Activated CD4-positive, alpha-beta T cell treated with anti-CD3 and anti-CD28 coated beads for 36 hours (primary cell): ENCODE results near the gene RIN2. TPM values are rescaled to one million over a fixed set of nuclear protein-coding genes. Genes with fewer than 3 reads are reported as not detected.
"Not testable (repeated sequence)": the region's sequence is repeated elsewhere in the genome, so short reads cannot be mapped to it uniquely, and the experiment has no call there.

Experiments
- ATAC-seq: fragments of 200-7000 bp; cut with Tn5 transposase; one replicate; pipeline ENCODE4 v1.10.0; 2021; ENCODE audit warnings: mild to moderate bottlenecking, moderate library complexity
- CTCF ChIA-PET: fragments of 350-600 bp; sonication (Branson Sonifier 250); formaldehyde crosslinking; loops from one replicate; lab custom pipeline; 2021; ENCODE audit warnings: antibody characterized with exemption; lab: Charles Lee
- POLR2A ChIA-PET: fragments of 350-600 bp; sonication (Branson Sonifier 250); formaldehyde crosslinking; loops from one replicate; lab custom pipeline; 2021; ENCODE audit warnings: antibody characterized with exemption, inconsistent platforms; lab: Charles Lee
- DNase-seq: peaks from one replicate; pipeline ENCODE4 v3.0.0-alpha.2; 2020
- H3K27ac Mint-ChIP-seq: one replicate; pipeline ENCODE4 v1.8.0; 2021; ENCODE audit warnings: mixed read lengths
- H3K27me3 Mint-ChIP-seq: one replicate; pipeline ENCODE4 v1.8.0; 2021; ENCODE audit warnings: mixed read lengths
- H3K36me3 Mint-ChIP-seq: one replicate; pipeline ENCODE4 v1.8.0; 2021; ENCODE audit warnings: low read depth, mixed read lengths
- H3K4me1 Mint-ChIP-seq: one replicate; pipeline ENCODE4 v1.8.0; 2021; ENCODE audit warnings: mixed read lengths
- H3K4me3 Mint-ChIP-seq: one replicate; pipeline ENCODE4 v1.8.0; 2021; ENCODE audit warnings: mild to moderate bottlenecking, moderate library complexity, mixed read lengths
- H3K9me3 Mint-ChIP-seq: one replicate; pipeline ENCODE4 v1.8.0; 2021; ENCODE audit warnings: low read depth, mixed read lengths
- intact Hi-C, 2 experiments: fragments of 100-400 bp; cut with DNase I in 1 of 2; cut with micrococcal nuclease in 1 of 2; formaldehyde crosslinking; loops; one replicate each; pipeline versions ENCODE4 v1.14.2 to v1.15.1; 2022 to 2024; cut with DNase I, micrococcal nuclease
- total RNA-seq, 2 experiments: library from RNA; stranded (reverse); gene quantifications; one replicate each; pipeline ENCODE4 v1.2.3, GENCODE V29; 2021

The RIN2 gene
- total RNA-seq, 2 experiments from 2014 or later, result not detected

DNA sequence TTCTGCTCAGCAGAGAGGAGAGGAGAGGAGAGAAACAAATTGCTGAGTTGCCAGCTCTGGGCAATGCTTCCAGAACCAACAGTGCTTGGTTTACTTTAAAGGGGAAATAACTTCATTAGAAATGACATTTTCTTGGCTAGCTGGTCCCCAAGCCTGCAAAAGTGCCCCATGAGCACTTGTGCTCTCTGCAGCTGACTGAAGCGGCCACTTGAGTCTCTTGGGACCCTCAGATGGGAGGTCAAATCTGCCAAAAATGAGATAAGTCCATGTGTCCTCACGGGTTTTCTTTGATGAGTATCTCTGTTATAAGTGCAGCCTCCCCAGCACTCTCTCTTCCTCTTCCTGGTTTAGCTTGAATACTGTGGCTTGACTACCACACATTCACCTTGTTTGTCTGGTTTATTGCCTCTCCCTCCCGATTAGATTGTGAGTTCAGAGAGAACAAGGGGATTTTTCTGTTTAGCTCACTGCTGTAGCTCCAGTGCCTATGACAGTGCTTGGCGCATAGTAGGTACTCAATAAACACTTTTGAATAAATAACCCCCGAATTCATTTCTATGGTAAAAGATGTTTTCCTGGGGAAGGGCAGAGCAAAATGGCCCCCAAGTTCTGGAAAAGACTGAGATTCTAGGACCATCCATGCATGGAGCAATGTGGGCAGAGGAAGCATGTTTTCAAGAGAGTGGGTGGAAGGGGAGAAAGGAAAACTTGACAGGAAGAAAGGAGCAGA, 7.0 kb upstream of the RIN2 start:
- intact Hi-C loops, result no loop called here
- H3K4me3 Mint-ChIP-seq, result no peak overlapping the region
- H3K9me3 Mint-ChIP-seq, result peaks cover 5% of the 10 kb centered on the region
- ChIA-PET POLR2A (no interaction called here), CTCF (no interaction called here)
- H3K27me3 Mint-ChIP-seq, result peaks cover 24% of the 10 kb centered on the region
- H3K27ac Mint-ChIP-seq, result no peak overlapping the region
- ATAC-seq, result no peak
- H3K36me3 Mint-ChIP-seq, result no peaks in the 10 kb centered on the region
- no peaks in the 10 kb centered on the region for H3K4me1 Mint-ChIP-seq
- no peak for DNase-seq

GRCh38 chr20:19754201-19754600, 3.9 kb upstream of the RIN2 start:
- ATAC-seq, result not testable (repeated sequence)

DNA sequence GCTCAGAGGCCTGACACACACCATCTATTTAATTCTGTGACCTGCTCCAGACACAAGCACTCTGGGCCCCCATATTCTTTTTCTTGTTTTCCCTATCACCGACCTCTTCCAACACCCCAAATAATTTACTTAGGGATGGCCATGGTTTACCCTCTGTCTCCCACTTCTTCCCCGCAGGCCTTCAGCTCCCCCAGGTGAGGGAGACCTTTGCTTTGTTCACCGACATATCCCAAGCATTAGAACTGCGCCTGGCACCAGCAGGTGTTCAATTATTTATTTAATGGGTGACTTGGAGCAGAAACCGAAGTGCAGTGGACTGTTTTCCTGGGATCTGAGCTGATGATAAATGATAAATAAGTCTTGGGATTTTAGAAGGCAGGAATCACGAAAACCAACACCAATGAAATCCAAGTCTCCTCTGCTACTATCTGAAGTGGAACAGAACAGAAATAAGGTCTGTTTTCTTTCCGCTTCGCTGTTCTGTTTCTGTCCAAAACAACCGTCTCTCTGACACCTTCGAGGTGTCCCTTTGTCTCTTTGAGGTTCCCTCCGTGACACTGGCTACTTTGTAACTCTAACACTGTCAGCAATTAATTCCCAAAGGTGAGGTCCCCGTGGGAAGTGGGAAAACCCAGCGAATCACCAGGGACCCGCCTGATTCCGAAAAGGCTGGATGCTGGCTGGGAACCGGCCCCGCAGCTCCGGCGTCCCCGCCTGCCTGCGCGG, 1.1 kb upstream of the RIN2 start:
- ChIA-PET CTCF (interaction anchor here (0.6 kb wide), 1 partner anchor 13 kb away, joined by 4 read pairs; no protein-coding TSS in a partner anchor), POLR2A (no interaction called here)
- H3K27ac Mint-ChIP-seq, result no peak overlapping the region
- intact Hi-C loops, result no loop called here
- no peaks in the 10 kb centered on the region for H3K9me3 Mint-ChIP-seq
- peaks cover 32% of the 10 kb centered on the region for H3K27me3 Mint-ChIP-seq
- H3K4me1 Mint-ChIP-seq, result peaks cover 3% of the 10 kb centered on the region
- DNase-seq, result no peak
- no peak overlapping the region for H3K4me3 Mint-ChIP-seq
- no peaks in the 10 kb centered on the region for H3K36me3 Mint-ChIP-seq
- ATAC-seq, result no peak

More at GRCh38 chr20:19754201-19754600, 3.9 kb upstream of the RIN2 start:
- peaks cover 31% of the 10 kb centered on the region for H3K27me3 Mint-ChIP-seq
- H3K36me3 Mint-ChIP-seq, POLR2A ChIA-PET, H3K9me3 Mint-ChIP-seq, CTCF ChIA-PET, H3K4me1 Mint-ChIP-seq, intact Hi-C loops, H3K27ac Mint-ChIP-seq, H3K4me3 Mint-ChIP-seq, DNase-seq: not testable (repeated sequence)

DNA sequence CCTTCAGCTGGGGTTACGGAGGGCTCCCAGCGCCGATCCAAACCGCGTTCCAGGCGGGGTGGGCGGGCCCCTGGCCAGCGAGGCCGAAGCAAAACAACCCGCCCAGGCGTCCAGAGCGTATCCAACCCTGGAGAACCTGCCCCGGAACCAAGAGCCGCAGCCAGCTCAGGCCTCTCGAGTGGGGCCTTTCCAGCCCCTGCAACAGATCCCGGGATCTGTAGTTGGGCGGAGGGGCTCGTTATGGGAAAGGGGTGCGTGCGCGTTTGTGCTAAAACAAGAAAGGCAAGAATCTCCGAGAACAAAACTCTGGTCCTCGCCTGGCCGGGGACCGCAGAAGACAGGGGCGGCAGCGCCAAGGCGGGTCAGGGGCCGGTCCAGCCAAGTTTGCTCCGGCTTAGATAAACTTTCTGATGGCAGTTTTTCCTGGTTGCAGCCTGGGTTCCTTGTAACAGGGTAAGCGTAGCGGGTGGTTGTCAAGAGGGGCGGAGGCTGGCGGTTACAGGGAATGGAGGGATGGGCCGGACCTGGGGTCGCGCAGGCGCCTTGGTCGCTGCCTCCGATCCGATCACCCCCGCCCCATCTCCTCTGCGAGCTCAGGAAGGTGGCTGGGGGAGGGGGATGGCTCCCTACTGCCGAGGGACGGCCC, 448 bp upstream of the RIN2 start:
- ATAC-seq, result peak; percentile 63
- H3K27me3 Mint-ChIP-seq, result peaks cover 33% of the 10 kb centered on the region
- intact Hi-C loops, result no loop called here
- no peaks in the 10 kb centered on the region for H3K9me3 Mint-ChIP-seq
- peaks cover 3% of the 10 kb centered on the region for H3K4me1 Mint-ChIP-seq
- ChIA-PET POLR2A (no interaction called here), CTCF (interaction anchor here (0.6 kb wide), 2 partner anchors 12 to 447 kb away, joined by 3 to 4 read pairs; no protein-coding TSS in a partner anchor)
- H3K4me3 Mint-ChIP-seq, result peak overlapping the region; percentile 55
- peak; percentile 51 for DNase-seq
- H3K36me3 Mint-ChIP-seq, result no peaks in the 10 kb centered on the region
- H3K27ac Mint-ChIP-seq, result no peak overlapping the region

DNA sequence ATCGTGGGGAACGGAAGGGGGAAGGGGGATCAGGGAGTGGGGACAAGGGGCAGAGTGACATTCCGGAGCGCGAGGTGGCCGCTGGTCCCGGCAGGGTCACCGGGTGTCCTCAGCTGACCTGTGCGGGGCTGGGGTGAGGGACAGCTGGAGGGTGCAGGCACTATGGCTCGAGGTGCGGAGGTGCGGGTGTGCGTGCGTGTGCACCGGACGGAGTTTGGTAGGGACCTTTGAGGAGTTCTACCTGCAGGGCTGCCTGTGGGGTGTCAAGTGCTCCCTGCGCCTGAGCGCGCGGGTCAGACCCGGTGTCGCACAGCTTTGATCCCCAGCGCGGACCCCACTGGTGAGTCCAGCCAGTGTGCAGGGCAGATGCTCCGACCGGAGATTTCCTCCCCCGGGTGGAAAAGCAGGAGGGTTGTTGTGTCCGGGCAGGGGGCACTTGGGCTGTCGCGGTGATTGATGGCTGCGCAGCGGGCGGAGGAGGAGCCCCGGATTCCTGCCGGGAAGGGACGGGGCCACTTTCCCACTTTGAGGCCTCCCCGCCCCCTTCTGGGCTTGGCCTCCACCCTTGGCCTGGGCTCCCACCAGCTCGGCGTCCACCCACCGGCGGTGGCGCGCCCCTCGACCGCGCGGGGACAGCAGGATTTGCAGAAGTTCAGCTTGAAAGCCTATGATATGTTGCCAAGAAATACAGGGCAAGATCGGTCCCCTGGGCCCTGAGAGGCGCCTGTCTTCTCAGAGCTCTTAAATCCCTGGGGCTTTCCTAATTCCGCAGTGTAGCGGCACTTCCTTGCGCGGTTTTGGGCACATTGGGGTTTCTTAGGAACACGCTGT, 658 bp downstream of the RIN2 start:
- ATAC-seq, result peak; percentile 33
- no peaks in the 10 kb centered on the region for H3K36me3 Mint-ChIP-seq
- peaks cover 3% of the 10 kb centered on the region for H3K4me1 Mint-ChIP-seq
- H3K27ac Mint-ChIP-seq, result no peak overlapping the region
- CTCF ChIA-PET, result no interaction called here
- H3K4me3 Mint-ChIP-seq, result peak overlapping the region; percentile 20
- H3K9me3 Mint-ChIP-seq, result no peaks in the 10 kb centered on the region
- peak; percentile 8 for DNase-seq
- intact Hi-C loops, result no loop called here
- POLR2A ChIA-PET, result no interaction called here
- H3K27me3 Mint-ChIP-seq, result peaks cover 31% of the 10 kb centered on the region

DNA sequence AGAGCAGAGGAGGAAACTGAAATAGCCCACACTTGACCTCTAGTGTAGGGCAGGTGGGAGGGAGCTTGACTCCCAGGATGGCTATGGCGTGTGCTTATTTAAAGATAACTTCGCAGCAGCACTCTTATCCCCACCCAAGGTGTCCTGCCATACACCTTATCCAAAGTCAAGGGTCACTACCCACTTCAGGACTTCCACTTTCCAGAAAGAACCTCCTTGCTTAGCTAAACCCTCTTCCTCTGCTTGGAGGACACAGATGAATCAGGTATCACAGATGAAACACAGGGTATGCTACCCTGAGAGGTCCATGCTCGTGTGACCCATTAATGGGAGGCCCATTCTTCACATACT, 2.3 kb downstream of the RIN2 start:
- Mint-ChIP-seq H3K27ac (no peak overlapping the region), H3K36me3 (no peaks in the 10 kb centered on the region), H3K27me3 (peaks cover 28% of the 10 kb centered on the region), H3K4me1 (peaks cover 3% of the 10 kb centered on the region), H3K9me3 (no peaks in the 10 kb centered on the region), H3K4me3 (no peak overlapping the region)
- intact Hi-C loops, result no loop called here
- DNase-seq (no peak), ATAC-seq (no peak)
- ChIA-PET POLR2A (no interaction called here), CTCF (no interaction called here)

GRCh38 chr20:19761326-19761725, 3.3 kb downstream of the RIN2 start:
- CTCF ChIA-PET, result no interaction called here
- Mint-ChIP-seq H3K4me3 (no peak overlapping the region), H3K9me3 (no peaks in the 10 kb centered on the region), H3K4me1 (peaks cover 3% of the 10 kb centered on the region), H3K27me3 (peaks cover 26% of the 10 kb centered on the region), H3K36me3 (no peaks in the 10 kb centered on the region), H3K27ac (no peak overlapping the region)
- POLR2A ChIA-PET, result no interaction called here
- ATAC-seq (no peak), DNase-seq (no peak)
- intact Hi-C loops, result no loop called here

DNA sequence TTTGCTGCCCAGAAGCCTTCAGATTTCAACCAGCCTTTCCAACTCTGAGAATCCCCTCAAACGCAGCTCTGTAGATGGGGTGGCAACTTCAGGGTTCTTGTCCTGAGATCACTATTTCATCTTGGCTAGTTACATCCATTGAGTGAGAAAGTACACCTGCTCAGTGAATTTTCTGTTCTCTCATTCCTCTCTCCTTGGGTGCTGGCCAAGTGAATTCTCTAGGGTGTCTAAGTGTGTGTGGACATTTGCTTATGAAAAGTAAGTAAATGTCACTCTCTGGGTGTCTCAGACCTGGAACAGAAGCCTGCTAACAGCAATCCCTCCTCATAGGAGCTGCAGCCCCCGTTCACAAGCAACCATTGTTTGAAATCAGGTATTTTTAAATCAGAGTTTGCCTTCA, 3.8 kb downstream of the RIN2 start:
- Mint-ChIP-seq H3K4me1 (peaks cover 3% of the 10 kb centered on the region), H3K27me3 (peaks cover 22% of the 10 kb centered on the region), H3K36me3 (no peaks in the 10 kb centered on the region), H3K4me3 (no peak overlapping the region), H3K9me3 (no peaks in the 10 kb centered on the region), H3K27ac (no peak overlapping the region)
- DNase-seq (no peak), ATAC-seq (no peak)
- CTCF ChIA-PET, result no interaction called here
- POLR2A ChIA-PET, result no interaction called here
- intact Hi-C loops, result no loop called here

- H3K9me3 Mint-ChIP-seq, result no peaks in the 10 kb centered on the region
- no peak overlapping the region for H3K27ac Mint-ChIP-seq
- DNase-seq (no peak), ATAC-seq (no peak)
- H3K27me3 Mint-ChIP-seq, result peaks cover 16% of the 10 kb centered on the region
- no peaks in the 10 kb centered on the region for H3K36me3 Mint-ChIP-seq
- CTCF ChIA-PET, result no interaction called here
- no peak overlapping the region for H3K4me3 Mint-ChIP-seq
- intact Hi-C loops, result no loop called here
- POLR2A ChIA-PET, result no interaction called here
- H3K4me1 Mint-ChIP-seq, result no peaks in the 10 kb centered on the region
Observed at GRCh38 chr20:19764207-19764606, 6.1 kb downstream of the RIN2 start.

DNA sequence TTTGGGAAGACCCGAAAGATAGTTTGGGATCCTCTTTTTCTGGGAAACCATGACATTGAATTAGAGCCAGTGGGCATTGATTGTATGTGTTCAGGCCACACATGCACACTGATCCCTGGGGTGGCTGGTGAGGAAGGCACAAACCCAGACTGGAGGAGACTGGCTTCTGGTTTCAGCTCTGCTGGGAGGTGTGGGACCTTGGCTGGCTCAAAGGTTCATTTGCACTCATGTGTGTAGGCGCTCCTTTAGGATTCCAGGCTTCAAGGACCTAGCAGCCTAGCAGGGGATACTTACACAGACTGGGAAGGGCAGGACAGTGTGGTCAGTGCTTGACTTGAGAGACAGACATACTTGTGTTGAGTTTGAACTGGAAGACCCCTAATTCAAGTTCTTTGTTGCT, 7.2 kb downstream of the RIN2 start:
- H3K27ac Mint-ChIP-seq, result no peak overlapping the region
- H3K27me3 Mint-ChIP-seq, result peaks cover 14% of the 10 kb centered on the region
- H3K9me3 Mint-ChIP-seq, result no peaks in the 10 kb centered on the region
- H3K36me3 Mint-ChIP-seq, result no peaks in the 10 kb centered on the region
- H3K4me3 Mint-ChIP-seq, result no peak overlapping the region
- ATAC-seq, result no peak
- intact Hi-C loops, result no loop called here
- POLR2A ChIA-PET, result no interaction called here
- no peak for DNase-seq
- no peaks in the 10 kb centered on the region for H3K4me1 Mint-ChIP-seq
- CTCF ChIA-PET, result no interaction called here

GRCh38 chr20:19765913-19766312, 7.9 kb downstream of the RIN2 start:
- Mint-ChIP-seq H3K4me3 (no peak overlapping the region), H3K9me3 (no peaks in the 10 kb centered on the region), H3K27me3 (peaks cover 11% of the 10 kb centered on the region), H3K36me3 (no peaks in the 10 kb centered on the region), H3K27ac (no peak overlapping the region), H3K4me1 (no peaks in the 10 kb centered on the region)
- POLR2A ChIA-PET, result no interaction called here
- ATAC-seq (no peak), DNase-seq (no peak)
- intact Hi-C loops, result no loop called here
- CTCF ChIA-PET, result no interaction called here
